ENCODE measurements around the gene SLC5A12. TPM values are rescaled to one million over a fixed set of nuclear protein-coding genes. Genes with fewer than 3 reads are reported as not detected.

Gene SLC5A12
- not detected for total RNA-seq

- intact Hi-C loops (cut with DNase I): no loop called here
- no peak for DNase-seq
- no peaks in the 10 kb centered on the region for H3K4me1 ChIP-seq
- H3K27ac ChIP-seq: no peak within 1 kb of the TSS
- no peaks in the 10 kb centered on the region for H3K36me3 ChIP-seq
- WGBS, 2 donors: 45 to 58% methylated on average over 3 of the region's 3 CpGs
- H3K27me3 ChIP-seq: no peaks in the 10 kb centered on the region
- no peaks in the 10 kb centered on the region for H3K9me3 ChIP-seq
- H3K4me3 ChIP-seq: no peak within 1 kb of the TSS
- TF ChIP-seq, protein P1, sequence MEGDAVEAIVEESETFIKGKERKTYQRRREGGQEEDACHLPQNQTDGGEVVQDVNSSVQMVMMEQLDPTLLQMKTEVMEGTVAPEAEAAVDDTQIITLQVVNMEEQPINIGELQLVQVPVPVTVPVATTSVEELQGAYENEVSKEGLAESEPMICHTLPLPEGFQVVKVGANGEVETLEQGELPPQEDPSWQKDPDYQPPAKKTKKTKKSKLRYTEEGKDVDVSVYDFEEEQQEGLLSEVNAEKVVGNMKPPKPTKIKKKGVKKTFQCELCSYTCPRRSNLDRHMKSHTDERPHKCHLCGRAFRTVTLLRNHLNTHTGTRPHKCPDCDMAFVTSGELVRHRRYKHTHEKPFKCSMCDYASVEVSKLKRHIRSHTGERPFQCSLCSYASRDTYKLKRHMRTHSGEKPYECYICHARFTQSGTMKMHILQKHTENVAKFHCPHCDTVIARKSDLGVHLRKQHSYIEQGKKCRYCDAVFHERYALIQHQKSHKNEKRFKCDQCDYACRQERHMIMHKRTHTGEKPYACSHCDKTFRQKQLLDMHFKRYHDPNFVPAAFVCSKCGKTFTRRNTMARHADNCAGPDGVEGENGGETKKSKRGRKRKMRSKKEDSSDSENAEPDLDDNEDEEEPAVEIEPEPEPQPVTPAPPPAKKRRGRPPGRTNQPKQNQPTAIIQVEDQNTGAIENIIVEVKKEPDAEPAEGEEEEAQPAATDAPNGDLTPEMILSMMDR (IDR thresholded peaks at IDR 0.05): no peak
- no peak for TF ChIP-seq POLR2A (IDR thresholded peaks at IDR 0.05)
These were observed at the start of gene SLC5A12 for GRCh38 chr11:26721948-26722475. TSS of gene SLC5A12 (minus strand) at chr11:26722060. CDS start at chr11:26721714, 346 bp downstream.

- Histone ChIP-seq H3K36me3 (no peaks in the 10 kb centered on the region), H3K4me3 (no peak overlapping the region), H3K9me3 (no peaks in the 10 kb centered on the region), H3K27ac (no peak overlapping the region), H3K27me3 (no peaks in the 10 kb centered on the region), H3K4me1 (no peaks in the 10 kb centered on the region)
- TF ChIP-seq, protein P1 (IDR thresholded peaks at IDR 0.05): no peak
- TF ChIP-seq POLR2A (IDR thresholded peaks at IDR 0.05): no peak
- intact Hi-C loops (cut with DNase I): no loop called here
- DNase-seq: no peak
These were observed 47.2 kb upstream of the SLC5A12 start for GRCh38 chr11:26769027-26769426.

- Histone ChIP-seq H3K27ac (no peak overlapping the region), H3K36me3 (no peaks in the 10 kb centered on the region), H3K9me3 (no peaks in the 10 kb centered on the region), H3K4me1 (no peaks in the 10 kb centered on the region), H3K4me3 (no peak overlapping the region), H3K27me3 (no peaks in the 10 kb centered on the region)
- WGBS, 2 donors: 78 to 93% methylated on average over 2 of the region's 2 CpGs
- TF ChIP-seq POLR2A (IDR thresholded peaks at IDR 0.05): no peak
- TF ChIP-seq, protein P1 (IDR thresholded peaks at IDR 0.05): no peak
- no peak for DNase-seq
- intact Hi-C loops (cut with DNase I): no loop called here
These were observed 45.2 kb upstream of the SLC5A12 start for GRCh38 chr11:26767060-26767459.

GRCh38 chr11:26765323-26765722, 43.5 kb upstream of the SLC5A12 start:
- Histone ChIP-seq H3K27ac (no peak overlapping the region), H3K27me3 (no peaks in the 10 kb centered on the region), H3K4me3 (no peak overlapping the region), H3K9me3 (no peaks in the 10 kb centered on the region), H3K4me1 (no peaks in the 10 kb centered on the region), H3K36me3 (no peaks in the 10 kb centered on the region)
- no peak for DNase-seq
- intact Hi-C loops (cut with DNase I): no loop called here
- no peak for TF ChIP-seq POLR2A (IDR thresholded peaks at IDR 0.05)
- TF ChIP-seq, protein P1 (IDR thresholded peaks at IDR 0.05): no peak
- WGBS, 2 donors: 96 to 100% methylated on average over 3 of the region's 3 CpGs

GRCh38 chr11:26764825-26765224, 43.0 kb upstream of the SLC5A12 start:
- Histone ChIP-seq H3K4me3 (no peak overlapping the region), H3K36me3 (no peaks in the 10 kb centered on the region), H3K4me1 (no peaks in the 10 kb centered on the region), H3K9me3 (no peaks in the 10 kb centered on the region), H3K27ac (no peak overlapping the region), H3K27me3 (no peaks in the 10 kb centered on the region)
- no peak for DNase-seq
- 82 to 89% methylated on average over 3 of the region's 3 CpGs for WGBS, 2 donors
- intact Hi-C loops (cut with DNase I): no loop called here
- TF ChIP-seq, protein P1 (IDR thresholded peaks at IDR 0.05): no peak
- no peak for TF ChIP-seq POLR2A (IDR thresholded peaks at IDR 0.05)

Data from esophagus squamous epithelium (tissue), 5 donors.